GM12892 (cell line): Measurements from ENCODE around the gene CDS1.

Source experiments
- POLR2A ChIP-seq: IDR thresholded peaks from 2 replicates; pipeline ENCODE4 v1.6.1; 2011; ENCODE audit warnings: low read depth, low read length, control low read depth
- POLR2AphosphoS5 ChIP-seq: IDR thresholded peaks from 2 replicates; pipeline ENCODE4 v1.6.1; 2011; ENCODE audit warnings: low read depth, low read length, control low read depth

DNA sequence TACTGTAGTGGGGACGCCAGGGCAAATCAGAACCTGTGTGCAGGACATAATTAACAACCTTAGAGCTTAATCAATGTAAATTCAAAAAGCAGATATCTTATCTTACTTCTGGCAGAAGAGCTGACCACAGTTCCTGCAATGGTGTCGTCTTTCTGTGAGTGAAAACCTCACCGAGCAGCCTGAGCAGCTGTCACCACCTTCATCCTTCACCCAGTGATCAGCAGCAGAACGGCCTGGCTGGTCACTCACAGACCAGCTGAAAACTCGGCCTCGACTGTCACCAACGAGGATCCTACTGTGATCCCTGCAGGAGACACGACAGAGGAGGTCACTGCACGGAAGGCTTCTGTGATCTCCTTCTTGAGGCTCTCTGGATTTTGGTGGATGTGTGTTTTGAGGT, 94.2 kb downstream of the CDS1 start:
- TF ChIP-seq POLR2A = no peak
- no peak for TF ChIP-seq POLR2AphosphoS5
